GM21528 (cell line): ENCODE data around the gene CARTPT.

ENCODE experiments used
- ATAC-seq: cut with Tn5 transposase; IDR thresholded peaks from one replicate; pipeline ENCODE4 v1.9.1; 2021; ENCODE audit warnings: mild to moderate bottlenecking, moderate library complexity; ENCODE audit not compliant: unreplicated experiment, low FRiP score

Gene CARTPT

GRCh38 chr5:71719063-71719964, at the start of gene CARTPT:
Gene CARTPT (plus strand): TSS chr5:71719275. CDS start chr5:71719294, 19 bp downstream.
- ATAC-seq, result no peak

- no peak for ATAC-seq
These were observed 41.1 kb upstream of the CARTPT start for GRCh38 chr5:71677977-71678376.

- no peak for ATAC-seq
These were observed 39.4 kb upstream of the CARTPT start for GRCh38 chr5:71679714-71680113.

GRCh38 chr5:71680510-71680909, 38.6 kb upstream of the CARTPT start:
- no peak for ATAC-seq

GRCh38 chr5:71681296-71681695, 37.8 kb upstream of the CARTPT start:
- ATAC-seq, result no peak

GRCh38 chr5:71684309-71684708, 34.8 kb upstream of the CARTPT start:
- ATAC-seq, result no peak

- ATAC-seq, result no peak
These were observed 25.1 kb upstream of the CARTPT start for GRCh38 chr5:71693828-71694427.

- ATAC-seq, result no peak
These were observed 24.0 kb upstream of the CARTPT start for GRCh38 chr5:71695071-71695470.

GRCh38 chr5:71695595-71695994, 23.5 kb upstream of the CARTPT start:
- no peak for ATAC-seq

- ATAC-seq, result no peak
These were observed 21.1 kb upstream of the CARTPT start for GRCh38 chr5:71697967-71698366.

- no peak for ATAC-seq
These were observed 19.8 kb upstream of the CARTPT start for GRCh38 chr5:71699233-71699632.

- ATAC-seq, result no peak
These were observed 19.3 kb upstream of the CARTPT start for GRCh38 chr5:71699751-71700150.

- ATAC-seq, result no peak
These were observed 18.3 kb upstream of the CARTPT start for GRCh38 chr5:71700803-71701202.

GRCh38 chr5:71701407-71701806, 17.7 kb upstream of the CARTPT start:
- ATAC-seq, result no peak

GRCh38 chr5:71703941-71704340, 15.1 kb upstream of the CARTPT start:
- ATAC-seq, result no peak

GRCh38 chr5:71705421-71705820, 13.7 kb upstream of the CARTPT start:
- no peak for ATAC-seq

GRCh38 chr5:71706906-71707305, 12.2 kb upstream of the CARTPT start:
- ATAC-seq, result no peak

GRCh38 chr5:71711610-71712009, 7.5 kb upstream of the CARTPT start:
- ATAC-seq, result no peak

GRCh38 chr5:71714911-71715310, 4.2 kb upstream of the CARTPT start:
- no peak for ATAC-seq

- no peak for ATAC-seq
These were observed 8.9 kb downstream of the CARTPT start for GRCh38 chr5:71727978-71728377.

- no peak for ATAC-seq
These were observed 11.9 kb downstream of the CARTPT start for GRCh38 chr5:71731015-71731414.

- ATAC-seq, result no peak
These were observed 12.9 kb downstream of the CARTPT start for GRCh38 chr5:71732011-71732410.
